Measurements from ENCODE around the gene PJA2. TPM values are rescaled to one million over a fixed set of nuclear protein-coding genes. Genes with fewer than 3 reads are reported as not detected.

PJA2 gene
- total and polyA plus RNA-seq, 11 donors: 19.0 to 108 (median 85.3) TPM

GRCh38 chr5:109347252-109347888 is 62.4 kb downstream of the PJA2 start:
- H3K4me1 ChIP-seq: peaks cover 0 to 36% (median 11%) of the 10 kb centered on the region in 12 donors
- ATAC-seq: peak; percentile 61 to 79 (median 71)
- peak in 1 of 5 donors; percentile 38 for DNase-seq

GRCh38 chr5:109345699-109346098 is 64.1 kb downstream of the PJA2 start:
- ATAC-seq: no peak
- H3K4me3 ChIP-seq: no peak overlapping the region
- no peaks in the 10 kb centered on the region for H3K27me3 ChIP-seq
- H3K9me3 ChIP-seq: no peaks in the 10 kb centered on the region
- no peak for DNase-seq
- WGBS, 4 donors: 88 to 97% (median 93%) methylated on average over 2 of the region's 2 CpGs
- intact Hi-C loops (cut with DNase I): loop anchor here in 1 of 10 donors (5.0 kb wide), 1 partner anchor 67 kb away; no protein-coding TSS in a partner anchor
- peaks cover 0 to 64% (median 49%) of the 10 kb centered on the region in 9 donors for H3K36me3 ChIP-seq
- H3K27ac ChIP-seq: peak overlapping the region in 1 of 12 donors; percentile 34
- H3K4me1 ChIP-seq: peaks cover 0 to 33% (median 11%) of the 10 kb centered on the region in 12 donors
- TF ChIP-seq CTCF (IDR thresholded peaks at IDR 0.05) (no peak), POLR2A (IDR thresholded peaks at IDR 0.05) (no peak)

More at GRCh38 chr5:109347252-109347888, 62.4 kb downstream of the PJA2 start:
- Histone ChIP-seq H3K27ac (peak overlapping the region in 2 of 12 donors; percentile 22 to 55), H3K27me3 (no peaks in the 10 kb centered on the region), H3K36me3 (peaks cover 0 to 81% (median 59%) of the 10 kb centered on the region in 9 donors), H3K9me3 (no peaks in the 10 kb centered on the region), H3K4me3 (no peak overlapping the region)
- intact Hi-C loops (cut with DNase I): loop anchor here in 1 of 10 donors (5.0 kb wide), 1 partner anchor 65 kb away; no protein-coding TSS in a partner anchor
- no peak for TF ChIP-seq CTCF (IDR thresholded peaks at IDR 0.05)
- no peak for TF ChIP-seq POLR2A (IDR thresholded peaks at IDR 0.05)

- H3K27me3 ChIP-seq: no peaks in the 10 kb centered on the region
- TF ChIP-seq CTCF (IDR thresholded peaks at IDR 0.05) (no peak), POLR2A (IDR thresholded peaks at IDR 0.05) (no peak)
- no peaks in the 10 kb centered on the region for H3K9me3 ChIP-seq
- peaks cover 0 to 15% (median 1%) of the 10 kb centered on the region in 12 donors for H3K4me1 ChIP-seq
- no peak for DNase-seq
- 43 to 97% (median 83%) methylated on average over 3 to 5 of the region's 5 CpGs for WGBS, 4 donors
- no peak overlapping the region for H3K4me3 ChIP-seq
- intact Hi-C loops (cut with DNase I): no loop called here
- H3K27ac ChIP-seq: no peak overlapping the region
- H3K36me3 ChIP-seq: peaks cover 0 to 70% (median 50%) of the 10 kb centered on the region in 9 donors
- ATAC-seq: no peak
Observed at GRCh38 chr5:109340351-109340750, 69.4 kb downstream of the PJA2 start.

- Histone ChIP-seq H3K4me1 (peaks cover 0 to 23% (median 2%) of the 10 kb centered on the region in 12 donors), H3K9me3 (no peaks in the 10 kb centered on the region), H3K36me3 (peaks cover 0 to 69% (median 56%) of the 10 kb centered on the region in 9 donors), H3K4me3 (no peak overlapping the region), H3K27me3 (no peaks in the 10 kb centered on the region), H3K27ac (peak overlapping the region in 1 of 12 donors; percentile 18)
- ATAC-seq (peak in 3 of 4 donors; percentile 45 to 59 (median 53)), DNase-seq (no peak)
- no peak for TF ChIP-seq CTCF (IDR thresholded peaks at IDR 0.05)
- TF ChIP-seq POLR2A (IDR thresholded peaks at IDR 0.05): no peak
- intact Hi-C loops (cut with DNase I): loop anchor here in 1 of 10 donors (10.0 kb wide), 1 partner anchor 550 kb away; no protein-coding TSS in a partner anchor
Observed at GRCh38 chr5:109335114-109335513, 74.7 kb downstream of the PJA2 start.

Data from heart left ventricle (tissue), 16 donors.